Activated T-helper 1 cell treated with Interleukin-2 at 50 U/mL for 16 hours (primary cell): Measurements from ENCODE around the gene PIGN.

ENCODE experiments used
- DNase-seq: peaks from one replicate; pipeline ENCODE4 v3.0.0-alpha.2; 2020; ENCODE audit warnings: low read depth

The PIGN gene

GRCh38 chr18:62109676-62110075, 77.2 kb downstream of the PIGN start:
- DNase-seq: no peak

- no peak for DNase-seq
Observed at GRCh38 chr18:62107881-62108280, 79.0 kb downstream of the PIGN start.

GRCh38 chr18:62106271-62106670, 80.6 kb downstream of the PIGN start:
- no peak for DNase-seq

- DNase-seq: no peak
Observed at GRCh38 chr18:62105376-62105775, 81.5 kb downstream of the PIGN start.

- DNase-seq: no peak
Observed at GRCh38 chr18:62102221-62102620, 84.6 kb downstream of the PIGN start.

GRCh38 chr18:62101321-62101721, 85.5 kb downstream of the PIGN start:
- no peak for DNase-seq

GRCh38 chr18:62098960-62099359, 87.9 kb downstream of the PIGN start:
- no peak for DNase-seq

GRCh38 chr18:62097698-62098097, 89.2 kb downstream of the PIGN start:
- DNase-seq: no peak

GRCh38 chr18:62091487-62092120, 95.3 kb downstream of the PIGN start:
- no peak for DNase-seq

GRCh38 chr18:62089174-62089573, 97.7 kb downstream of the PIGN start:
- no peak for DNase-seq

- DNase-seq: no peak
Observed at GRCh38 chr18:62088156-62088555, 98.7 kb downstream of the PIGN start.

GRCh38 chr18:62085756-62086155, 101.1 kb downstream of the PIGN start:
- DNase-seq: no peak

- no peak for DNase-seq
Observed at GRCh38 chr18:62081761-62082294, 105.0 kb downstream of the PIGN start.

GRCh38 chr18:62081248-62081647, 105.6 kb downstream of the PIGN start:
- no peak for DNase-seq

GRCh38 chr18:62080172-62080900, 106.5 kb downstream of the PIGN start:
- DNase-seq: no peak

GRCh38 chr18:62073461-62074281, 113.2 kb downstream of the PIGN start:
- no peak for DNase-seq

- DNase-seq: no peak
Observed at GRCh38 chr18:62072370-62072769, 114.5 kb downstream of the PIGN start.

- no peak for DNase-seq
Observed at GRCh38 chr18:62071071-62071470, 115.8 kb downstream of the PIGN start.

- no peak for DNase-seq
Observed at GRCh38 chr18:62070302-62070701, 116.6 kb downstream of the PIGN start.

GRCh38 chr18:62069556-62069955, 117.3 kb downstream of the PIGN start:
- no peak for DNase-seq

GRCh38 chr18:62066102-62066818, 120.6 kb downstream of the PIGN start:
- no peak for DNase-seq

- no peak for DNase-seq
Observed at GRCh38 chr18:62064361-62064760, 122.5 kb downstream of the PIGN start.
